ENCODE measurements around the gene UCK2.

Gene UCK2

DNA sequence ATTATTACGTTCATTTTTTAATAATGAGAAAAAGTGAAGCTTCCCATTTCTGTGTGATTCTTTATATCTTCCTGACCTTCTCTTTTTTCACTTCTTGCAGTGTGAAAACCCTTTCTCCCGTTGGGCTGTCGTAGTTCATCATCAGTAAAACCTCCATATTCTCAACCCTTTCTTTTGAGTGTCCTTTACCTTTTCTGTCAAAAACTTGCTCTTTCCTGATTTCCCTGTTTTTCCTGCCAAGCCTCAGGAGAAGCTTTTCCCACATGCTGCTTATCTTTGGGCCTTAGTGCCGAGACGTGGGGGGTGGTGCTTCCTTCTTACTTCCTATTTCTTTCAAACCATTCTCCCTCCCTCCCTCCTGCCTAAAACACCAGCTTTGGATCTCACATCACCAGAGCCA is 46.1 kb downstream of the UCK2 start:
- H3K4me3 ChIP-seq (ENCODE audit: low read length), result no peak overlapping the region
- TF ChIP-seq ZNF274 (IDR thresholded peaks at IDR 0.05; ENCODE audit: low read depth, low read length), result no peak

DNA sequence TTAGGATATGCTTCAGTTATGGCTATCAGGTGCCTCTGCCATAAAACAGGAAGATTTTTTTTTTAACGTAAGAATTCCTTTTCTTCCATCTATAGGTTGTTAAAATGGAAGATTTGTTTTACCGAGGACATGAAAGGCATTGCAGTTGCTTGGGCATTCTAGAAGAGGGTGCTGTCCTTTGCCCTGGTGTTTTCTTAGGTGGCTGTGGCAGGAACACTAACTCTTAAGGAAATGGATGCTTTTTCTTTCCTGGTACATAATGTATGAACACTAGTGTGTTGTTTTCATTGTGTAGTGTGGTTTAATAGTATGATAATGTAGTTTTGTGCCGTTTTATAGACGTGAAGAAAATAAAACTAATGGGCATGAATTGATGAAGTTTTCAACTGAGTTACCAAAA is 47.2 kb downstream of the UCK2 start:
- TF ChIP-seq ZNF274 (IDR thresholded peaks at IDR 0.05; ENCODE audit: low read depth, low read length), result no peak
- H3K4me3 ChIP-seq (ENCODE audit: low read length), result no peak overlapping the region

DNA sequence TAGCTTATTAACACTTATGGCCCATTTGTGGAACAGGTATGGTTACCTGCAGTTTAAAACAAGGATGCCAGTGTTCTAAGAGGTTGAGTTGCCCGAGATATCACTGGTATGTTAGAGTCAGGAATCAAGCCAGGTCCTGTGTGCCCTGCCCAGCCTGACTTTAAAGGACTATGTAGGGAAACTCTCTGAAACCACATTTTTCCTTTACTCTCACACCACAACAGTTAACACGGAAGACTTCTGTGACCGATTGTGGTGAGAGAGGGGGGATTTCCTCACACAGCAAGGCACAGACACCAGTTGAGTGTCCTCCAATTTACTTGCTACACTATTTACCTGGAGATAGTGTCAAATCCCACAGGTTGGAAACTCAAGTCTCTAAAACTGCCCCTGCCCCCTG is 47.8 kb downstream of the UCK2 start:
- peak overlapping the region; percentile 4; the same call in 1 of the 2 replicates for H3K4me3 ChIP-seq (ENCODE audit: low read length)
- no peak for TF ChIP-seq ZNF274 (IDR thresholded peaks at IDR 0.05; ENCODE audit: low read depth, low read length)

DNA sequence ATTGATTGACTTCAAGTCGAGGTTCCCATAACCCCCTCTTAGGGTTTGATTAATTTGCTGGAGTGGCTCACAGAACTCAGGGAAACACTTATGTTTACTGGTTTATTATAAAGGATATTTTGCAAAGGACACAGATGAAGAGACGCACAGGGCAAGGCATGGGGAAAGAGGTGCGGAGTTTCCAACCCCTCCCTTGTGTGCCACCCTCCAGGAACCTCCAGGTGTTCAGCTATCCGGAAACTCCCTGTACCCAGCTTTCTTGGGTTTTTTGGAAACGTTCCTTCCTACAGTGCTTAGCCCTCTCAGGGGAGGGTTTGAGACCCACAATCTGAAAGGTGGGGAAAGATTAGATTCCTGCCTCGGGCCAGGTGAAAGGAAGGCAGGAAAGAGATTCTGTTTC is 48.2 kb downstream of the UCK2 start:
- peak overlapping the region; percentile 4; the same call in 1 of the 2 replicates for H3K4me3 ChIP-seq (ENCODE audit: low read length)
- no peak for TF ChIP-seq ZNF274 (IDR thresholded peaks at IDR 0.05; ENCODE audit: low read depth, low read length)

DNA sequence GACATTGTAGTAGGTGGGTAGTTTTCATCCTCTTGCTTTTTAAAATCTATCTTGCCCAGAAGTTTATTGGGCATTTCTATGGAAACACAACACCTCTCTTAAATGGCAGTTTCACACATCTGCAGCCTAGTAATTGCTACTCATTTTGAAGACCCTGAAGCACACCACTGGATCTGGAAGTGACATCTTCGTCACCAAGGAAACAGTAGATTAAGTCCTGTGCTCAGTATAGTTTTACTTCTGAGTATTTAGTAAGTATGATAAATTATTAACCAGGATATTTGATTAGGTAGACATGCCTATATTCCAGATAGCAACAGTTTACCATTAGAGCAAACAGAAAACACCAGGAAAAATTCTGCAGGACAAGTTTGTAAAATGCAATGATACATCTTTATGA is 48.7 kb downstream of the UCK2 start:
- no peak overlapping the region for H3K4me3 ChIP-seq (ENCODE audit: low read length)
- no peak for TF ChIP-seq ZNF274 (IDR thresholded peaks at IDR 0.05; ENCODE audit: low read depth, low read length)

DNA sequence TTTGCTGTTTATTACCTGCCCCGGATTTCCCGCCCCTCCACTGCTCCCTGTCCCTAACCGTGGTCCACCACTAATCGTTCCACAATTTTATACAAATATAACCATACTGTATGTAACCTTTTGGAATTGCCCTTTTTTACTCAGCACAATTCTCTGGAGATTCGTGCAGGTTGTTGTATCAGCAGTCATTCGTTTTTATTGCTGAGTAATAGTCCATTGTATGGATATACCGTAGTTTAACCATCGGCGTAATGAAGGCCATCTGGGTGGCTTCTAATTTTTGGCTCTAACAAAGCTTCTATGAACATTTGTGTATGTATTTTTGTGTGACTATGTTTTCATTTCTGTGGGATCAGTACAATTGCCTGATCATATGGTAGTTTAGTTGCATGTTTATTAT is 50.0 kb downstream of the UCK2 start:
- no peak for TF ChIP-seq ZNF274 (IDR thresholded peaks at IDR 0.05; ENCODE audit: low read depth, low read length)
- H3K4me3 ChIP-seq (ENCODE audit: low read length), result no peak overlapping the region

- no peak for TF ChIP-seq ZNF274 (IDR thresholded peaks at IDR 0.05; ENCODE audit: low read depth, low read length)
- no peak overlapping the region; the same call in 1 of the 2 replicates for H3K4me3 ChIP-seq (ENCODE audit: low read length)
Measured at GRCh38 chr1:165877940-165878556, 50.6 kb downstream of the UCK2 start.

DNA sequence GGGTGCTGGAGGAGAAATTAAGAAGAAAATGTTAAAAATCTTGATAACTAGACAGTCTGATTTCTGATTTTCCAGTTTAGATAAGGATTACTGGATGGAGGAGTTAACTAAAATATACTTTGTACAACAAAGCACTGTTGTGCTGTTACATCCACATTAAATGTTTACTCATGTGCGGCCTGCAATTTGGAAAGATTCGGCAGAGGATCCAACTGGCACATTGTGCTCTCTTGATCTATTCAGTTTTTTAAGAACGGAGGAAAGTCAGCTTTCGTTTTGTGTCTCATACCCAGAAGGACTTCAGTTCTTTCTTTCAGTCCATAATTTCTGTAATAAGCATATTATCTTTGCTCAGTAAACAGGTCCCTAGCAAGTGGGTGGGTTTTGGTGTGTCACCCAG is 52.5 kb downstream of the UCK2 start:
- no peak overlapping the region for H3K4me3 ChIP-seq (ENCODE audit: low read length)
- TF ChIP-seq ZNF274 (IDR thresholded peaks at IDR 0.05; ENCODE audit: low read depth, low read length), result no peak

GRCh38 chr1:165880993-165881392 is 53.6 kb downstream of the UCK2 start:
- TF ChIP-seq ZNF274 (IDR thresholded peaks at IDR 0.05; ENCODE audit: low read depth, low read length), result no peak
- H3K4me3 ChIP-seq (ENCODE audit: low read length), result no peak overlapping the region

GRCh38 chr1:165882168-165882837 is 54.9 kb downstream of the UCK2 start:
- H3K4me3 ChIP-seq (ENCODE audit: low read length), result peak overlapping the region; percentile 21; the same call in 1 of the 2 replicates
- TF ChIP-seq ZNF274 (IDR thresholded peaks at IDR 0.05; ENCODE audit: low read depth, low read length), result no peak

DNA sequence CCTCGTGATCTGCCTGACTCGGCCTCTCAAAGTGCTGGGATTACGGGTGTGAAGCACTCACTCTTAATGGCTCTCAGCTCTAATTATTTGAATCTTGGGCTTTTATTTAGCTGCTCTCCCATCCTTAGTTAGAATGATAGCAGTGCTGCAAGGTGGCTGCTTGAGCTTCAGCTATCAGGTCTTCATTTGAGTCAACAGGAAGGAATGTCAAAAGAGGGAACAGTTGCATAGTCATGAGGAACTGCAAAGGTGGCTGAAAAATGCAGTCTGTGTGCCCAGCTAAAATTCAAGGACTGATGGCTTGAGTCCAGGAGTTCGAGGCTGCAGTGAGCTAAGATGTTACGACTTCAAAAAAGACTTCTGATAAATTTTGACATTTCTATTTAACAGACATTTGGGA is 55.6 kb downstream of the UCK2 start:
- no peak for TF ChIP-seq ZNF274 (IDR thresholded peaks at IDR 0.05; ENCODE audit: low read depth, low read length)
- no peak overlapping the region for H3K4me3 ChIP-seq (ENCODE audit: low read length)

- H3K4me3 ChIP-seq (ENCODE audit: low read length), result no peak overlapping the region
- no peak for TF ChIP-seq ZNF274 (IDR thresholded peaks at IDR 0.05; ENCODE audit: low read depth, low read length)
Measured at GRCh38 chr1:165884009-165884689, 56.7 kb downstream of the UCK2 start.

DNA sequence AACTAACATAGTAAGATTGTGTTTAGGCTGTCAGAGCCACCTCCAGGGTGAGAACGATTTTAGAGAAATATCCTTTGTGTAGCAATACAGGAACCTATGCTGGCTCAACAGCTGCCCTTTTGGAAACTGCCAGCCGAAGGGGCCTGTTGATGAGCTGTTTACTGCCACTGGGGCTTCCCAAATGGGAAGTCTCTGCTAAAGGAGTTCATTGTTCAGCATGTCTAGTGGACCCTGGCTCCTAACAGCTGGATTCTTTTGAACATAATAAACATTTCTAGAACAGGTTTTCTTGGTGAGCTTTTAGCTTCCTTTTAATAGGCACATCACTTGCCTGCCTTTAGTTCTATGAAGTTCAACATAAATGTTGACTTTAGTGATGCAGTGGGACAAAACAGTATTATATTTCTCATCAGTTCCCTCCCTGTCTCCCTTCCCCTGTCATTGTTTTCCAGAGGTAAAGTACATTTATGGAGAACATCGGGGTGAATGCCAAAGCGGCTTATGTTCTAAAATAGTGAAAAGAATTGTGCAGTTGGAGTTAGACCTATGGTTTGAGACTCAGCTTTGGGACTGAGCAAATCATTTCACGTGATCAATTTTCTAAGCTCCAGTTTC is 57.4 kb downstream of the UCK2 start:
- no peak overlapping the region for H3K4me3 ChIP-seq (ENCODE audit: low read length)
- TF ChIP-seq ZNF274 (IDR thresholded peaks at IDR 0.05; ENCODE audit: low read depth, low read length), result no peak

DNA sequence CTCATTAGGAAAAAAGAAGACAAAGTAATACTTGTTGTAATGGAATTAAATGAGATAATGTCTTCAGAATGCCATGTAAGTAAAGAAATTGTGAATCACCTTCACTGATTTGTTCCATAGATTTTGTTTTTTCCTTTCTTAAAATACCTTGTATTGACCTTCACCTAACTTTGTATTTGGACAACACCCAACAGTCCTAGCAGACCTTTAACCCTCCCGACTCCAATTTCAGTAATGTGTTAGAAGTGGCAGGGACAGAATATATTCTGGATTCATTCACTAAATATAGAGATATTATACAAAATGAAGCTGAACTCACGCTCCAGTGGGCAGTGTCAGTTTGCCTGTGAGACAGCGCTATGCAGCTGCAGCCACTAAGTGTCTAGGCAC is 57.9 kb downstream of the UCK2 start:
- H3K4me3 ChIP-seq (ENCODE audit: low read length), result no peak overlapping the region
- TF ChIP-seq ZNF274 (IDR thresholded peaks at IDR 0.05; ENCODE audit: low read depth, low read length), result no peak

GRCh38 chr1:165886193-165886592 is 58.8 kb downstream of the UCK2 start:
- no peak overlapping the region for H3K4me3 ChIP-seq (ENCODE audit: low read length)
- no peak for TF ChIP-seq ZNF274 (IDR thresholded peaks at IDR 0.05; ENCODE audit: low read depth, low read length)
